GM19328 (cell line): Measurements from ENCODE around the gene YJEFN3.

Experiments
- ATAC-seq: cut with Tn5 transposase; IDR thresholded peaks from one replicate; pipeline ENCODE4 v1.9.1; 2021; ENCODE audit warnings: mild to moderate bottlenecking, moderate library complexity; ENCODE audit not compliant: unreplicated experiment

YJEFN3 gene

GRCh38 chr19:19537075-19538048 is 8.7 kb downstream of the YJEFN3 start:
- no peak for ATAC-seq

GRCh38 chr19:19538061-19538784 is 9.5 kb downstream of the YJEFN3 start, which contains the start of gene CILP2:
Gene CILP2 (plus strand): TSS chr19:19538265. CDS start chr19:19538350, 85 bp downstream.
- ATAC-seq = no peak

GRCh38 chr19:19538785-19539166 is 10.1 kb downstream of the YJEFN3 start:
- ATAC-seq = no peak

GRCh38 chr19:19539698-19540063 is 11.0 kb downstream of the YJEFN3 start:
- ATAC-seq = no peak

GRCh38 chr19:19540064-19540714 is 11.5 kb downstream of the YJEFN3 start:
- ATAC-seq = no peak

GRCh38 chr19:19540715-19541515 is 12.2 kb downstream of the YJEFN3 start:
- ATAC-seq = no peak

- ATAC-seq = no peak
Measured at GRCh38 chr19:19541616-19542015, 12.9 kb downstream of the YJEFN3 start.

GRCh38 chr19:19542507-19542906 is 13.8 kb downstream of the YJEFN3 start:
- no peak for ATAC-seq

- no peak for ATAC-seq
Measured at GRCh38 chr19:19543101-19543500, 14.4 kb downstream of the YJEFN3 start.

GRCh38 chr19:19543640-19544039 is 14.9 kb downstream of the YJEFN3 start:
- ATAC-seq = no peak

- no peak for ATAC-seq
Measured at GRCh38 chr19:19544257-19544953, 15.7 kb downstream of the YJEFN3 start.

GRCh38 chr19:19544954-19545591 is 16.4 kb downstream of the YJEFN3 start:
- no peak for ATAC-seq

- ATAC-seq = no peak
Measured at GRCh38 chr19:19545707-19546106, 17.0 kb downstream of the YJEFN3 start.

- no peak for ATAC-seq
Measured at GRCh38 chr19:19546751-19547162, 18.0 kb downstream of the YJEFN3 start.

GRCh38 chr19:19547674-19548336 is 19.1 kb downstream of the YJEFN3 start:
- no peak for ATAC-seq

GRCh38 chr19:19548915-19549759 is 20.4 kb downstream of the YJEFN3 start:
- no peak for ATAC-seq

- no peak for ATAC-seq
Measured at GRCh38 chr19:19549804-19550464, 21.2 kb downstream of the YJEFN3 start.
